Muscle of back (tissue), 11 donors: Measurements from ENCODE around the gene NPTN. TPM values are rescaled to one million over a fixed set of nuclear protein-coding genes. Genes with fewer than 3 reads are reported as not detected.

Source experiments
- DNase-seq, 3 donors: peaks; one replicate each; pipeline versions ENCODE4 v3.0.0 to v3.0.0-alpha.2; 2013
- polyA plus RNA-seq, 10 donors: library from polyadenylated mRNA; unstranded; fragments of 120-200 nt; gene quantifications; one replicate each; pipeline ENCODE4 v1.2.1, GENCODE V29; 2013; ENCODE audit not compliant: insufficient read length in 10 of 10

The NPTN gene
- polyA plus RNA-seq, 10 donors, result 69.7 to 96.7 (median 83.6) TPM

DNA sequence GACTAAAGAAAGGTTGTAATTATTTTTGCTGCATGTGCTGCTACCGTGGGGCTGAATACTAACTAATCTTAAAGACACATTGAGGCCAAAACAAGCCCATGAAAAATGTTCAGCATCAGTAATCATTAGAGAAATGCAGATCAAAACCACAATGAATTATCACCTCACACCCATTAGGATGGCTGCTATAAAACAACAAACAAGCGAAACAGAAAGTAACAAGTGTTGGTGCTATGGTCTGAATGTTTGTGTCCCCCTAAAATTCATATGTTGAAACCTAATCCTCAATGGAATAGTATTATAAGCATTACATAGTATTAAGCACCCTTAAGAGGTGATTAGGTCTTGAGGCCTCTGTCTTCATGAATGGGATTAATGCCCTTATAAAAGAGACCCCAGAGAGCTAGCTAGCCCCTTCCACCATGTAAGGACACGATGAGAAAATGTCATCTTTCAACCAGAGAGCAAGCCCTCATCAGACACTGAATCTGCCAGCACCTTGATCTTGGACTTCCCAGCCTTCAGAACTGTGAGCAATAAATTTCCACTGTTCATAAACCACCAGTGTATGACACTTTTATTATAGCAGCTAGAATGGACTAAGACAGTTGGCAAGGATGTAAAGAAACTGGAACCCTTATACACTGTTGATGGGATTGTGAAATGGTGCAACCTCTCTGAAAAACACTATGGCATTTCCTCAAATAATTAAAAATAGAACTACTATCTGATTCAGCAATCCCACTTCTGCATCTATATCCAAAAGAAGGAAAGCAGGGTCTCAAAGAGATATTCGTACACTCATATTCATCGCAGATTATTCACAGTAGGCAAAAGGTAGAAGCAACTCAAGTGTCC lies 114.1 kb downstream of the NPTN start:
- no peak for DNase-seq

DNA sequence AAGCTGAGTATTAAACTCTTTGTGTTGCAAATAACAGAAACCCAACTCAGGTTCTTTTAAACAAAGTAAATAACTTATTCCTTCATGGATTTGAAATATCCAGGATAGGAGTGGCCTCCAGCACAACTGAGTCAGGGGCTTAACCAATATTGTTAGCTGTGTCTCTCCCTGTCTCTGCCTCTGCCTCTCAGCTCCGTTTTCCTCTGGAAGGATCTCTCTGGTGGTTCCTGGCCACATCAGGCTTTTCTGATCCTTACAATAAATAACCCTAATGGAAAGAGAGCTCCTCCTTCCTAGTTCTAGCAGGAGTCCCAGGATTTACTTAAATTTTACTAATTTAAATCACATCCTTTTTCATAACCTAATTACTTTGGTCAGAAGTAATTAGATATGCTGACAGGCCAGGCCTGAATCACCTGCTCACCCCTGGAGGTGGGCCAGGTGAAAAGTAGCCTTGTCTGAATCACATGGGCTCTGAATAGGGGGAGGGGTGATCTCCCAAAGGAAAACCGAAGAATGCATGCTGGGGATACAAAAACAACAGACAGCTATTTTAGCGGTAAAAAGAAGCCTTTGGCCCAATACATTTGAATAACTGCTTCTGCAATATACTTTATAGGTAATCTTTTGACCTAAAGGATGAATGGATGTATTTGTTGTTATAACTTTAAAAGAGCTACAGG lies 114.9 kb downstream of the NPTN start:
- no peak for DNase-seq

DNA sequence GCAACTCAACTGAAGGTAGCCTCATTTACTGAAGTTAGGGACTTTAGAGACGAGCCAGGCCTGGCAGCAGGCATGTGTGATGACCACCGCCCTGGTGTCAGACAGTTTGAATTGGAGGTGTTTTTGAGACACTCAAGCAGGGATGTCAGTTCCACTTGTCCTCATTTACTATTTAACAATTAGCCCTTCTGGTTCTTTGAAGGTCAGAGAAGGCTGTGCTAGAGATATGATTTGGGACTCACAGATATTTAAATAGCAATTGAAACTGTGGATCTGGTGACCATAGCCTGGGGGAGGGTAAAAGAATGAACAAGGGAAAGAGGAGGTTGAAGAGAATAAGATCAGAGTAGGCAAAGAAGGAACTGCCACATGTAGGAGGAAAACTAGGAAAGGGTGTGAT lies 115.6 kb downstream of the NPTN start:
- no peak for DNase-seq

DNA sequence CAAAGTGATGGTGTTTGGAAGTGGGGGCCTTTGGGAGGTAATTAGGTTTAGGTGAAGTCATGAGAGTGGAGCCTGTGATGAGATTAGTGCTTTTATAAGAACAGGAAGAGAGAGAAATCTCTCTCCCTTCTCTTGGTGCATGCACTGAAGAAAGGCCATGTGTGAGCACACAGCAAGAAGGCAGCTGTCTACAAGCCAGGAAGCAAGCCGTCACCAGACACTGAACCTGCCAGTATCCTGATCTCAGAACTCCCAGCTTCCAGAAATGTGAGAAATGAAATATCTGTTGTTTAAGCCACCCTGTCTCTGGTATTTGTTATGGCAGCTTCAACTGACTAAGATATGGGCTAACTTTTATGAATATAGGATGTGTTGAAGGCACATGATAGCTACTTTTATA lies 117.7 kb downstream of the NPTN start:
- DNase-seq, result peak in 1 of 3 donors; percentile 1

Other genes with a start within 250 kb of the NPTN start
- under 1 TPM in 1 of 10 donors, not detected in 9; 0.19 TPM for gene REC114, start 190.2 kb downstream of the NPTN start, polyA plus RNA-seq
- 100 to 1,000 TPM; 105 to 175 (median 130) TPM for gene CD276, start 51.0 kb upstream of the NPTN start, polyA plus RNA-seq
- 10 to 100 TPM in 1 of 10 donors, 1 to 10 TPM in 9; 3.3 to 11.3 (median 5.4) TPM for gene INSYN1, start 120.0 kb upstream of the NPTN start, polyA plus RNA-seq
- gene TBC1D21, start 240.2 kb upstream of the NPTN start, polyA plus RNA-seq, result not detected